GM12878 (cell line): ENCODE results near the gene SERPINF2. TPM values are rescaled to one million over a fixed set of nuclear protein-coding genes. Genes with fewer than 3 reads are reported as not detected.
"Not testable (repeated sequence)": the region's sequence is repeated elsewhere in the genome, so short reads cannot be mapped to it uniquely, and the experiment has no call there.

ENCODE experiments used
- ATAC-seq: fragments of 200-7000 bp; cut with Tn5 transposase; 3 replicates; pipeline ENCODE4 v1.9.1; 2020; ENCODE audit warnings: mild to moderate bottlenecking, moderate library complexity
- BruUV-seq: library from RNA; stranded (reverse); fragments of 400-500 nt; replicated peaks from 2 replicates; lab custom pipeline; 2021; lab: Mats Ljungman, UMichigan
- CTCF ChIA-PET: fragments of 300-600 bp; sonication (Branson Sonifier 250); formaldehyde crosslinking; extraction: SDS; loops from one replicate; lab custom pipeline; 2021; ENCODE audit warnings: inconsistent platforms; lab: Yijun Ruan, JAX
- POLR2A ChIA-PET: fragments of 350-600 bp; formaldehyde crosslinking; extraction: SDS; loops from one replicate; lab custom pipeline; 2021; ENCODE audit warnings: inconsistent platforms; lab: Charles Lee
- RAD21 ChIA-PET: fragments of 300-600 bp; sonication (Branson Sonifier 250); formaldehyde crosslinking; loops from one replicate; lab custom pipeline; 2023; ENCODE audit warnings: antibody characterized with exemption; ENCODE audit not compliant: unreplicated experiment; lab: Charles Lee
- SMC1A ChIA-PET: fragments of 300-600 bp; sonication (Branson Sonifier 250); formaldehyde crosslinking; loops from one replicate; lab custom pipeline; 2023; ENCODE audit not compliant: unreplicated experiment, uncharacterized antibody; lab: Charles Lee
- DNase-seq: peaks from one replicate; pipeline ENCODE4 v3.0.0-alpha.2; 2011; ENCODE audit warnings: low read depth, low spot score
- FAIRE-seq: peaks from 3 replicates; lab custom pipeline; 2011; peaks lifted over from hg19 to GRCh38; lab: Jason Lieb, UNC
- H2AFZ ChIP-seq: 2 replicates; pipeline ENCODE4 v1.6.0; 2011; ENCODE audit warnings: low read depth, low read length, control low read depth; ENCODE audit not compliant: control insufficient read depth
- H3K27ac ChIP-seq: 2 replicates; pipeline ENCODE4 v1.5.1; 2011; ENCODE audit warnings: control low read depth; ENCODE audit not compliant: control insufficient read depth, insufficient read depth
- H3K27me3 ChIP-seq, 2 experiments: replicated peaks in 1 of 2; 2 replicates each; pipeline versions ENCODE4 v1.6.0 to v1.6.1; 2011; ENCODE audit warnings: low read length in 1 of 2; ENCODE audit not compliant: control insufficient read depth in 2 of 2, insufficient read depth in 2 of 2
- H3K36me3 ChIP-seq, 2 experiments: 2 replicates each; pipeline ENCODE4 v1.5.1; 2011; ENCODE audit warnings: low read length in 1 of 2; ENCODE audit not compliant: control insufficient read depth in 2 of 2, insufficient read depth in 2 of 2
- H3K4me1 ChIP-seq: 2 replicates; pipeline ENCODE4 v1.6.1; 2011; ENCODE audit warnings: mild to moderate bottlenecking, low read length, moderate library complexity, mixed read lengths; ENCODE audit not compliant: control insufficient read depth, insufficient read depth
- H3K4me2 ChIP-seq: 2 replicates; pipeline ENCODE4 v1.6.0; 2011; ENCODE audit warnings: control low read depth; ENCODE audit not compliant: control insufficient read depth, insufficient read depth
- H3K4me3 ChIP-seq: fragments of 200-600 bp; sonication (generic); 2 replicates; pipeline ENCODE4 v1.5.1; 2016
- H3K79me2 ChIP-seq: 2 replicates; pipeline ENCODE4 v1.6.0; 2011; ENCODE audit warnings: low read length; ENCODE audit not compliant: control insufficient read depth, insufficient read depth
- H3K9ac ChIP-seq: 2 replicates; pipeline ENCODE4 v1.8.0; 2011; ENCODE audit warnings: low read length, control low read depth, mixed read lengths; ENCODE audit not compliant: control insufficient read depth, insufficient read depth
- H3K9me3 ChIP-seq: replicated peaks from 3 replicates; pipeline ENCODE4 v1.5.1; 2011; ENCODE audit warnings: mild to moderate bottlenecking, low read length; ENCODE audit not compliant: control insufficient read depth, insufficient read depth
- H4K20me1 ChIP-seq: 2 replicates; pipeline ENCODE4 v1.6.0; 2011; ENCODE audit not compliant: control insufficient read depth, insufficient read depth
- ATF7 ChIP-seq: fragments of 450-650 bp; IDR thresholded peaks from 2 replicates; pipeline ENCODE4 v1.6.1; 2016; ENCODE audit warnings: low read depth, mild to moderate bottlenecking
- RAD51 ChIP-seq: fragments of 450-650 bp; IDR thresholded peaks from 2 replicates; pipeline ENCODE4 v1.6.1; 2016; ENCODE audit warnings: moderate library complexity, mild to moderate bottlenecking, inconsistent platforms
- USF2 ChIP-seq: IDR thresholded peaks from 2 replicates; pipeline ENCODE4 v1.6.1; 2011; ENCODE audit warnings: low read depth, low read length, improper control_type of control experiment, borderline replicate concordance
- ZNF687 ChIP-seq: fragments of 450-650 bp; IDR thresholded peaks from 2 replicates; pipeline ENCODE4 v1.6.1; 2017; ENCODE audit warnings: mild to moderate bottlenecking, moderate library complexity
- WGBS: methylation state at CpG from one replicate; pipeline ENCODE4 v1.1.6; 2016; ENCODE audit warnings: low lambda C conversion rate; ENCODE audit not compliant: insufficient replicate concordance, insufficient coverage; ENCODE audit errors: missing lambda C conversion rate; 5-methylcytosine and 5-hydroxymethylcytosine counted together
- in situ Hi-C: fragments of 300-500 bp; cut with MboI; formaldehyde crosslinking; loops from 9 replicates; pipeline ENCODE4 v1.14.3; 2018; ENCODE audit warnings: mixed read lengths
- intact Hi-C: fragments of 100-400 bp; cut with micrococcal nuclease; formaldehyde crosslinking; loops from one replicate; pipeline ENCODE4 v1.14.2; 2022; ENCODE audit not compliant: unreplicated experiment
- polyA plus RNA-seq, 11 experiments: library from polyadenylated mRNA; depleted of rRNA in 4 of 11; unstranded in 6 of 11; stranded (reverse) in 5 of 11; fragments of >200 nt; fragmentation: Nextera tagmentation in 4 of 11; fragmentation: Illumina TruSeq in 1 of 11; extraction: Ambion mirVana in 4 of 11; extraction: Trizol in 1 of 11; gene quantifications; 1 replicate in 1 of 11; 2 replicates in 10 of 11; pipeline versions ENCODE4 v1.2.1 to v1.2.3, GENCODE V29; 2011 to 2016; ENCODE audit warnings: inconsistent platforms in 2 of 11, missing spikeins in 2 of 11, low read depth in 1 of 11
- total RNA-seq, 4 experiments: library from RNA; depleted of rRNA in 3 of 4; stranded (reverse); fragments of >200 nt in 3 of 4; fragmentation: Illumina TruSeq in 1 of 4; extraction: Trizol in 1 of 4; gene quantifications; 2 replicates each; pipeline versions ENCODE4 v1.2.1 to v1.2.3, GENCODE V29; 2013 to 2021

SERPINF2 gene
- total and polyA plus RNA-seq, 10 of the 15 experiments (the other 5 are each of a cell fraction or from before 2014, with no cell fraction given) = 0.04 to 0.21 (median 0.12) TPM; not detected in 6

DNA sequence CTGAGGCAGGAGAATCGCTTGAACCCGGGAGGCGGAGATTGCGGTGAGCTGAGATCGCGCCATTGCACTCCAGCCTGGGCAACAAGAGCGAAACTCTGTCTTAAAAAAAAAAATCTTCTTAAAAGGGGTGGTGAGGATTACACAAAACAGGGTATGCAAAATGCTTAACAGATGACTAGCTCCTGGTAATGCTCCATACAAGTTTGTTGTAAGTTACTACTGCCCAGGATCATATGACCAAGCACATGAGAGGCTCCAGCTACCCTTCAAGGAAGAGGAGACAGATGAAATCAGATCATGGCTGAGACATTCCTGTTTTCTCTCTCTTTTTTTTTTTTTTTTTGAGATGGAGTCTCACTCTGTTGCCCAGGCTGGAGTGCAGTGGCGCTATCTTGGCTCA lies 20.6 kb upstream of the SERPINF2 start:
- not testable (repeated sequence) for H3K36me3 ChIP-seq, DNase-seq, H3K4me3 ChIP-seq, H3K9me3 ChIP-seq, FAIRE-seq, BruUV-seq, H4K20me1 ChIP-seq, H3K27me3 ChIP-seq
- CTCF ChIA-PET = interaction anchor here (0.6 to 11.0 kb wide), 38 partner anchors 9 to 560 kb away, joined by 3 to 232 read pairs (median 4); partner anchors contain the start of genes DPH1 and RILP
- ATAC-seq = peak; percentile 41
- peak overlapping the region; percentile 21; the same call in 1 of the 2 replicates for H3K9ac ChIP-seq
- H3K27ac ChIP-seq = peak overlapping the region; percentile 96
- in situ Hi-C loops (loop anchor here (5.0 kb wide), 1 partner anchor 110 kb away; the partner anchor contains the start of gene RPA1), intact Hi-C loops (loop anchor here (5.0 kb wide), 1 partner anchor 320 kb away; the partner anchor contains the start of gene OVCA2)
- SMC1A ChIA-PET = interaction anchor here (1.0 to 8.4 kb wide), 21 partner anchors 9 to 561 kb away, joined by 3 to 88 read pairs (median 4); no protein-coding TSS in a partner anchor
- peak overlapping the region; percentile 72 for H3K4me2 ChIP-seq
- whole genome bisulfite sequencing = 1% methylated on average over 7 of the region's 8 CpGs
- peak overlapping the region; percentile 19; the same call in 1 of the 2 replicates for H2AFZ ChIP-seq
- H3K4me1 ChIP-seq = peaks cover 28% of the 10 kb centered on the region
- peaks cover 21% of the 10 kb centered on the region for H3K79me2 ChIP-seq
- POLR2A ChIA-PET = interaction anchor here (0.6 to 5.1 kb wide), 11 partner anchors 14 to 338 kb away, joined by 3 to 16 read pairs (median 4); no protein-coding TSS in a partner anchor
- RAD21 ChIA-PET = interaction anchor here (0.7 to 5.7 kb wide), 16 partner anchors 10 to 245 kb away, joined by 3 to 80 read pairs (median 5); partner anchors contain the start of genes RILP, RPA1 and SMYD4
- TF ChIP-seq ATF7 (peak; percentile 32; the same call in 1 of the 2 replicates), ZNF687 (peak; percentile 32; the same call in 1 of the 2 replicates), RAD51 (peak; percentile 84), USF2 (peak; percentile 4; the same call in 1 of the 2 replicates)
